SK-N-MC (cell line): ENCODE results near the gene FAM221A.

Experiments used
- EZH2 ChIP-seq: fragments of 200-600 bp; sonication (generic); IDR thresholded peaks from one replicate; pipeline ENCODE4 v1.6.1; 2017; ENCODE audit warnings: antibody characterized with exemption
- FOXP2 ChIP-seq: optimal IDR thresholded peaks from 2 replicates; pipeline ENCODE3; 2011; ENCODE audit warnings: mild to moderate bottlenecking, moderate library complexity; ENCODE audit not compliant: insufficient read depth; ENCODE audit errors: extremely low read length, control extremely low read depth
- POLR2AphosphoS5 ChIP-seq: IDR thresholded peaks from 2 replicates; pipeline ENCODE4 v1.6.1; 2012; ENCODE audit warnings: mild to moderate bottlenecking, low read depth, low read length, borderline replicate concordance

DNA sequence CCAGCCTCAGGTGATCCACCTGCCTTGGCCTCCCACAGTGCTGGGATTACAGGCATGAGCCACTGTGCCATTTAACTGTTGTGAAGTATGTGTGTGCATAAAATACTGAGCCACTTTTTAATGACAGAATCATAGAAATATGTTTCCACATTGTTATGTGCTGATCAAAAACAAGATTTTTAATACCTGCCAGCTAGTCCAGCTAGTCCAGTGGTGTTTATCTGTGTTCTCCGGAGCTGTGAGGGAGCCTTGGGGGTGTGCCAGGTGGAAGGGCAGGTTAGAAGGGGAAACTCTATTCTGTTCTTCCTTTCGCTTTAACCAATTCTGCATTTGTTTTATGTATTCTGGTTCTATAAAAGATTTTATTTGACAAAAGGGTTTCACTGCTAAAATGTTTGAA, 7.0 kb downstream of the FAM221A start:
- TF ChIP-seq POLR2AphosphoS5 (no peak), EZH2 (no peak), FOXP2 (no peak)
